Mucosa of rectum (tissue), 2 donors: Measurements from ENCODE around the gene STMND1.

Source experiments
- H3K27ac ChIP-seq, 2 donors: one replicate each; pipeline ENCODE4 v1.7.0; 2013; ENCODE audit warnings: inconsistent platforms in 2 of 2, low read depth in 2 of 2, low read length in 2 of 2
- H3K27me3 ChIP-seq, 2 donors: one replicate each; pipeline ENCODE4 v1.7.0; 2013; ENCODE audit warnings: low read length in 2 of 2; ENCODE audit not compliant: control insufficient read depth in 2 of 2, insufficient read depth in 2 of 2
- H3K36me3 ChIP-seq, 2 donors: one replicate each; pipeline ENCODE4 v1.7.0; 2013; ENCODE audit warnings: low read length in 2 of 2; ENCODE audit not compliant: control insufficient read depth in 2 of 2, insufficient read depth in 2 of 2
- H3K4me1 ChIP-seq, 2 donors: one replicate each; pipeline ENCODE4 v1.7.0; 2013; ENCODE audit warnings: low read length in 2 of 2, mild to moderate bottlenecking in 1 of 2; ENCODE audit not compliant: control insufficient read depth in 2 of 2, insufficient read depth in 2 of 2
- H3K4me3 ChIP-seq, 2 donors: one replicate each; pipeline ENCODE4 v1.7.0; 2013; ENCODE audit warnings: low read length in 2 of 2
- H3K9ac ChIP-seq, 2 donors: one replicate each; pipeline ENCODE4 v1.7.0; 2013; ENCODE audit warnings: low read length in 2 of 2, low read depth in 1 of 2, mild to moderate bottlenecking in 1 of 2
- H3K9me3 ChIP-seq, 2 donors: one replicate each; pipeline ENCODE4 v1.7.0; 2013; ENCODE audit warnings: low read length in 2 of 2; ENCODE audit not compliant: control insufficient read depth in 2 of 2
- donor health status: healthy.
- donor health status: Normal muscosa, but diverticular disease.

STMND1 gene

DNA sequence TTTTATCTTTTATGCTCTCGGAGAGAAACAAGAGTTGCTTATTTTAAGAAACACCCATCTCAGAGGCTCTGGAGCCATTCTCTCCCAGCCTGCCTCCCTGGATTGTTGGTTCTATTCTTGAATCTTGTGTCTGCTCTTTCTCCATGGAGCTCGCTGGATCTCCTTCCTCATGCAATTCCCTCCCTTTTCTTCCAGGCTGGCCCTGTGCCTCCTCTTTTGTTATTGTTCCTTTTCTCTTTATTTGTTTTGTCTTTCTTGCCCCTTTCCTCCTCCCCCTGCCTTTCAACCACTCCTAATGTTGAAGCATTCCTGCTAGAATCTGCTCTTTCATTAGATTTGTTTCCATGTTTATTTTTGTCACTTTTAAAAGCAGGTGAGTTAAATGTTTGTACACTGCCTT is 76.5 kb downstream of the STMND1 start:
- H3K9ac ChIP-seq, result no peak overlapping the region
- H3K4me1 ChIP-seq, result no peaks in the 10 kb centered on the region
- no peaks in the 10 kb centered on the region for H3K27me3 ChIP-seq
- no peaks in the 10 kb centered on the region for H3K36me3 ChIP-seq
- no peaks in the 10 kb centered on the region for H3K9me3 ChIP-seq
- no peak overlapping the region for H3K4me3 ChIP-seq
- H3K27ac ChIP-seq, result no peak overlapping the region

DNA sequence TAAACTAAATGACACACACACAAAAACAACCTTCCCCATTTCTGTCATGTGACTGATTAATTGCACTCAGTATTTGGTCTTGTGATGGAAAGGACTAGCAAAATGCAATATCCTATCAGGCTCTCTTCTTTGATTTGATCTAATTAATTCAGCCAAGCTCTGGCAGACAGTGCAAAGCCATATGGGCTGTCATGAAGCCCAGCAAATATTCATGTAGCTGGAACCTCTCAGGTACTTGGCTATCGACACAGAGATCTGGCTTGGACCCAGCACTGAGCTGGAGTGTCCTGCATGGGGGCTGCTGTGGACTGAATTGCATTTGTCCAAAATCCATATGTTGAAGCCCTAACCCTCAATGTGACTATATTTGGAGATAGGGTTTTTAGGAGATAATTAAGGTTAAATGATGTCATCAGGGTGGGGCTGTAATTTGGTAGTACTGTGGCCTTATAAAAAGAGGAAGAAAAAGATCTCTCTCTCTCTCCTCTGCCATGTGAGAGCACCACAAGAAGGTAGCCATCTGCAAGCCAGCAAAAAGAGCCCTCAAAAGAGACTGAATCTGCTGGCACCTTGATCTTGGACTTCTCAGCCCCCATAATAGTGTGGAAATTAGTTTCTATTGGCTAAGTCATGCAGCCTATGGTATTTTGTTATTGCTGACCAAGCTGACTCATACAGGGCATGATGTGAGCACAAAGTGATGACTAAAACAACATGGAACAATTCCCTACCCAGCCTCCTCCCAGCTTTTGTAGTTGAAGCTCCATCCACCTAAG is 77.1 kb downstream of the STMND1 start:
- Histone ChIP-seq H3K36me3 (no peaks in the 10 kb centered on the region), H3K4me1 (no peaks in the 10 kb centered on the region), H3K9me3 (no peaks in the 10 kb centered on the region), H3K27me3 (no peaks in the 10 kb centered on the region), H3K9ac (no peak overlapping the region), H3K4me3 (no peak overlapping the region), H3K27ac (no peak overlapping the region)

DNA sequence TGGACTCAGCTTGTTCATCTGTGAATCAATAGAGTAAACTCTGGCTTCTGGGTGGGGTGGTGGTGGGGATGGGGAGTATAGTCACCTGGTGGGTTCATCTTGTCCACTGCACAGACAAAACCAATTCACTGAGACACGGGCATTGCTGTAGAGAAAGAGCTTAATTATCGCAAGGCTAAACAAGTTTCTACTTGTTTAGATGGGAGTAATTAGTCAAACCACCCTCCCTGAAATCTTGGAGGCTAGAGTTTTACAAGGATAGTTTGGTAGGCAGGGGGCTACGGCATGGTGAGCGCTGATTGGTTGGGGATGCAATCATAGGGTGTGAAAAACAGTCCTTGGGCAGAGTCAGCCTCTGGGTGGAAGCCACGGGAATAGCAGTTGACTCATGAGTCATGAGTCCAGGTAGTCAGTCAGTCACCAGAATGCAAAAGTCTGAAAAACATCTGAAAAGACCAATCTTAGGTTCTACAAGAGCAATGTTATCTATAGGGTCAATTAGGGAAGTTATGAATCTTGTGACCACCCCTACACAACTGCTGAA is 77.8 kb downstream of the STMND1 start:
- Histone ChIP-seq H3K4me1 (no peaks in the 10 kb centered on the region), H3K27me3 (no peaks in the 10 kb centered on the region), H3K9me3 (no peaks in the 10 kb centered on the region), H3K9ac (no peak overlapping the region), H3K36me3 (no peaks in the 10 kb centered on the region), H3K27ac (no peak overlapping the region), H3K4me3 (no peak overlapping the region)
